Peyer's patch (tissue), 4 donors: ENCODE measurements around the gene PRICKLE1. TPM values are rescaled to one million over a fixed set of nuclear protein-coding genes. Genes with fewer than 3 reads are reported as not detected.

ENCODE experiments used
- DNase-seq, 3 donors: peaks; one replicate each; pipeline ENCODE4 v3.0.0-alpha.2; 2017 to 2019
- H3K27ac ChIP-seq, 4 donors: fragments of 200-600 bp; sonication (generic); one replicate each; pipeline ENCODE4 v1.5.1; 2016 to 2019
- H3K27me3 ChIP-seq, 2 donors: fragments of 200-600 bp; sonication (generic); one replicate each; pipeline ENCODE4 v1.5.1; 2019
- H3K36me3 ChIP-seq, 3 donors: fragments of 200-600 bp; sonication (generic); one replicate each; pipeline ENCODE4 v1.5.1; 2016 to 2019
- H3K4me1 ChIP-seq, 4 donors: fragments of 200-600 bp; sonication (generic); one replicate each; pipeline ENCODE4 v1.5.1; 2016 to 2019
- H3K4me3 ChIP-seq, 4 donors: fragments of 200-600 bp; sonication (generic); 1 replicate in 3 of 4; 2 replicates in 1 of 4; pipeline ENCODE4 v1.5.1; 2016 to 2019; ENCODE audit warnings: mild to moderate bottlenecking in 1 of 4
- H3K9me3 ChIP-seq, 4 donors: fragments of 200-600 bp; sonication (generic); one replicate each; pipeline ENCODE4 v1.5.1; 2016 to 2019; ENCODE audit warnings: mild to moderate bottlenecking in 1 of 4
- CTCF ChIP-seq, 6 experiments: fragments of 450-650 bp in 4 of 6; fragments of 200-600 bp in 2 of 6; sonication (generic) in 1 of 6; IDR thresholded peaks; one replicate each; pipeline ENCODE4 v1.5.1; 2017 to 2019; ENCODE audit warnings: antibody characterized with exemption in 6 of 6, mild to moderate bottlenecking in 3 of 6, moderate library complexity in 1 of 6
- POLR2A ChIP-seq, 2 donors: fragments of 450-650 bp; IDR thresholded peaks; one replicate each; pipeline ENCODE4 v1.5.1; 2017; ENCODE audit warnings: antibody characterized with exemption in 2 of 2, mild to moderate bottlenecking in 2 of 2, moderate library complexity in 2 of 2
- total RNA-seq, 4 donors: library from RNA; depleted of rRNA; stranded (reverse); fragments of >200 nt; gene quantifications; one replicate each; pipeline ENCODE4 v1.1.0, GENCODE V29; 2016

PRICKLE1 gene
- total RNA-seq, 4 donors from 2014 or later = 0.53 to 12.6 (median 6.3) TPM

- Histone ChIP-seq H3K36me3 (no peaks in the 10 kb centered on the region), H3K9me3 (no peaks in the 10 kb centered on the region), H3K4me1 (no peaks in the 10 kb centered on the region), H3K27ac (no peak overlapping the region), H3K27me3 (no peaks in the 10 kb centered on the region), H3K4me3 (no peak overlapping the region)
- DNase-seq = no peak
- no peak for TF ChIP-seq CTCF (IDR thresholded peaks at IDR 0.05)
- no peak for TF ChIP-seq POLR2A (IDR thresholded peaks at IDR 0.05)
These were observed 97.3 kb downstream of the PRICKLE1 start for GRCh38 chr12:42492267-42492666.

- no peak overlapping the region for H3K27ac ChIP-seq
- DNase-seq = no peak
- TF ChIP-seq POLR2A (IDR thresholded peaks at IDR 0.05) (no peak), CTCF (IDR thresholded peaks at IDR 0.05) (no peak)
- H3K9me3 ChIP-seq = no peaks in the 10 kb centered on the region
- H3K36me3 ChIP-seq = no peaks in the 10 kb centered on the region
- H3K4me3 ChIP-seq = no peak overlapping the region
- H3K27me3 ChIP-seq = no peaks in the 10 kb centered on the region
- H3K4me1 ChIP-seq = no peaks in the 10 kb centered on the region
These were observed 99.2 kb downstream of the PRICKLE1 start for GRCh38 chr12:42490261-42490842.

GRCh38 chr12:42486407-42486806 is 103.1 kb downstream of the PRICKLE1 start:
- Histone ChIP-seq H3K27ac (no peak overlapping the region), H3K4me3 (no peak overlapping the region), H3K36me3 (no peaks in the 10 kb centered on the region), H3K9me3 (no peaks in the 10 kb centered on the region), H3K27me3 (no peaks in the 10 kb centered on the region), H3K4me1 (peaks cover 0 to 5% (median 2%) of the 10 kb centered on the region in 4 donors)
- DNase-seq = no peak
- TF ChIP-seq POLR2A (IDR thresholded peaks at IDR 0.05) (no peak), CTCF (IDR thresholded peaks at IDR 0.05) (no peak)

- Histone ChIP-seq H3K4me1 (peaks cover 0 to 5% (median 2%) of the 10 kb centered on the region in 4 donors), H3K27me3 (no peaks in the 10 kb centered on the region), H3K36me3 (no peaks in the 10 kb centered on the region), H3K9me3 (no peaks in the 10 kb centered on the region), H3K4me3 (no peak overlapping the region), H3K27ac (no peak overlapping the region)
- no peak for DNase-seq
- TF ChIP-seq POLR2A (IDR thresholded peaks at IDR 0.05) (no peak), CTCF (IDR thresholded peaks at IDR 0.05) (no peak)
These were observed 103.7 kb downstream of the PRICKLE1 start for GRCh38 chr12:42485823-42486222.

GRCh38 chr12:42484996-42485395 is 104.5 kb downstream of the PRICKLE1 start:
- Histone ChIP-seq H3K36me3 (no peaks in the 10 kb centered on the region), H3K9me3 (no peaks in the 10 kb centered on the region), H3K4me1 (peaks cover 0 to 5% (median 2%) of the 10 kb centered on the region in 4 donors), H3K27me3 (no peaks in the 10 kb centered on the region), H3K4me3 (no peak overlapping the region), H3K27ac (no peak overlapping the region)
- no peak for TF ChIP-seq CTCF (IDR thresholded peaks at IDR 0.05)
- no peak for TF ChIP-seq POLR2A (IDR thresholded peaks at IDR 0.05)
- DNase-seq = no peak

GRCh38 chr12:42483521-42483790 is 106.1 kb downstream of the PRICKLE1 start:
- Histone ChIP-seq H3K4me3 (peak overlapping the region; percentile 58 to 86 (median 82)), H3K9me3 (no peaks in the 10 kb centered on the region), H3K36me3 (no peaks in the 10 kb centered on the region), H3K27me3 (no peaks in the 10 kb centered on the region), H3K4me1 (peaks cover 0 to 5% (median 2%) of the 10 kb centered on the region in 4 donors), H3K27ac (peak overlapping the region; percentile 77 to 91 (median 80))
- peak in 2 of 3 donors; percentile 41 to 60 for DNase-seq
- no peak for TF ChIP-seq POLR2A (IDR thresholded peaks at IDR 0.05)
- TF ChIP-seq CTCF (IDR thresholded peaks at IDR 0.05) = no peak
